WI38 (cell line): Measurements from ENCODE around the gene RASD1.
"Not testable (repeated sequence)": the region's sequence is repeated elsewhere in the genome, so short reads cannot be mapped to it uniquely, and the experiment has no call there.

ENCODE experiments used
- H3K4me3 ChIP-seq: 2 replicates; pipeline ENCODE4 v1.5.1; 2011; ENCODE audit warnings: low read depth, mild to moderate bottlenecking, control low read depth, low read length
- TF ChIP-seq, protein P1 (sequence below): IDR thresholded peaks from 2 replicates; pipeline ENCODE4 v1.5.1; 2012; ENCODE audit warnings: low read depth, mild to moderate bottlenecking, control low read depth, low read length

Gene RASD1

DNA sequence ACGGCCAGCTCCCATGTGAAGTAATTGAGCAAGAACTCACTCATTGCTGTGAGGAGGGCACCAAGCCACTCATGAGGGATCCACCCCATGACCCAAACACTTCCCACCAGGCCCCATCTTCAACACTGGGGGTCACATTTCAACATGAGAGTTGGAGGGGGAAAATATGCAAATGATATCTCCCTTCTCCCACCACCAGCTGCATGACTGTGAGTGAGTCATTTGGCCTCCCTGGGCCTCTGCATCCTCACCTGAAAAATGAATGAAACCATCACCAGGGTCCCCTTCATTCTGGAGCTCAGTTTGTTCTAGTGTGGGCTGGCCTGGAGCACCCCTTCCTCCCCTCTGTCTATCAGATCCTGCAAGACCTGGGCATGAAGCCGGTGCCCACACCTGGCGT is 26.2 kb downstream of the RASD1 start:
- TF ChIP-seq, protein P1, sequence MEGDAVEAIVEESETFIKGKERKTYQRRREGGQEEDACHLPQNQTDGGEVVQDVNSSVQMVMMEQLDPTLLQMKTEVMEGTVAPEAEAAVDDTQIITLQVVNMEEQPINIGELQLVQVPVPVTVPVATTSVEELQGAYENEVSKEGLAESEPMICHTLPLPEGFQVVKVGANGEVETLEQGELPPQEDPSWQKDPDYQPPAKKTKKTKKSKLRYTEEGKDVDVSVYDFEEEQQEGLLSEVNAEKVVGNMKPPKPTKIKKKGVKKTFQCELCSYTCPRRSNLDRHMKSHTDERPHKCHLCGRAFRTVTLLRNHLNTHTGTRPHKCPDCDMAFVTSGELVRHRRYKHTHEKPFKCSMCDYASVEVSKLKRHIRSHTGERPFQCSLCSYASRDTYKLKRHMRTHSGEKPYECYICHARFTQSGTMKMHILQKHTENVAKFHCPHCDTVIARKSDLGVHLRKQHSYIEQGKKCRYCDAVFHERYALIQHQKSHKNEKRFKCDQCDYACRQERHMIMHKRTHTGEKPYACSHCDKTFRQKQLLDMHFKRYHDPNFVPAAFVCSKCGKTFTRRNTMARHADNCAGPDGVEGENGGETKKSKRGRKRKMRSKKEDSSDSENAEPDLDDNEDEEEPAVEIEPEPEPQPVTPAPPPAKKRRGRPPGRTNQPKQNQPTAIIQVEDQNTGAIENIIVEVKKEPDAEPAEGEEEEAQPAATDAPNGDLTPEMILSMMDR = no peak
- no peak overlapping the region for H3K4me3 ChIP-seq

DNA sequence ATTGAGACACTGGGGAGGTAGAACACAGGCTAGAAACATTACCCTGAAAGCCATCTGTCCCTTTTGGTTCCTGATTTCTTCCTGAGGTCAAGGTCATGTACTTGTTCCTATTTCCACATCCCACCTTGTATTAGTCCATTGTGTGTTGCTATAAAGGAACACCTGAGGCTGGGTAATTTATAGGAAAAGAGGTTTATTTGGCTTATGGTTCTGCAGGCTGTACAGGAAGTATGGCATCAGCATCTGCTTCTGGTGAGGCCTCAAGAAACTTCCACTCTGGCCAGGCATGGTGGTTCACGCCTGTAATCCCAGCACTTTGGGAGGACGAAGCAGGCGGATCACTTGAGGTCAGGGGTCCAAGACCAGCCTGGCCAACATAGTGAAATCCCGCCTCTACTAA is 26.8 kb downstream of the RASD1 start:
- TF ChIP-seq, protein P1 = no peak

DNA sequence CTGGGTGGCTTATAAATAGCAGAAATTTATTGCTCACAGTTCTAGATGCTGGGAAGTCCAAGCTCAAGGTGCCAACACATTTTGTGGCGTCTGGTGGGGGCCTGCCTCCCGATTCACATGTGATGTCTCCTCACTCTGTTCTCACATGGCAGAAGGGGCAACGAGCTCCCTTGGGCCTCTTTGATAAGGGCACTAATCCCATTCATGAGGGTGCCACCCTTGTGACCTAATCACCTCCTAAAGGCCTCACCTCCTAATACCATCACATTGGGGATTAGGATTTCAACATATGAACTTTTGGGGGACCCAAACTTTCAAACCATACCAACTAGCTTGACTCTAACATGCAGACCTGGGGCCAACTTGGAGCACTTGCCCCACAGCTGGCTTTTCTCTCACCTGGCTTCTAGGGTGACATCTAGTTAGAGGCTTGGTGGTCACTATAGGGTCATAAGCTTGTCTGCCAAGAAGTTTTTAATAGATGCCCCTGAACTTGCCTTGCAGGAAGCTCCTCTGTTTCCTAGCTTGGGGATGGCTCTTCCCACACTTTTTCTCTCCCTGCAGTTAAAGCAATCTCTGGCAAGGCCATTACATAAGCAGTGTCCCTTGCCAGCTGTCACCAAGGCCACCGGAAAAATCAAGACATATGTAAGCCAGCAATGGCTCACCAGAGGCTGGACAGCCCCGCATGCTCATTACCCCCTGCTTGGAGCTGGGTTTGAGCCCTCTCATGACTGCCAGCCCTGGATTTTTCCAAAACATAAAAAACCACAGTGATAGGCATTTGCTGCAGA is 27.8 kb downstream of the RASD1 start:
- no peak overlapping the region for H3K4me3 ChIP-seq
- TF ChIP-seq, protein P1 = no peak

More for the DNA sequence above, 26.8 kb downstream of the RASD1 start:
- no peak overlapping the region for H3K4me3 ChIP-seq

DNA sequence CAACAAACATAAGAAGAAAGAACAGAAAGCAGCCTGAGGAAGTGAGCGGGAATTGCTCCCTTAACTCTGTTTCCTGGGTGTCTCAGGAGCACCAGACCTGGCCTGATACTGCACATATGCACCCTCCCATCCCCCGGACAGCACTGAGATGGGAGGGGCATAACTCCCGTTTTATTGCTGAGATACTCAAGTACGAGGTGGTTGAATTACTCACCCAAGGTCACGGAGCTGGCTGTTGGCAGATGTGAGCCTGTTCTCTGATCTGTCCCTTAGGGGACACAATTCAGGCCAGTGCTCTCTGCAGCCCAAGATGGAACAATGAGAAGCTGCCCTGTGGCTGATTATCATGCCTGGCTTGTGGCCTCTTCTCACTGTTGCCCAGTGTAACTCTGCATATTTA is 28.5 kb downstream of the RASD1 start:
- H3K4me3 ChIP-seq = no peak overlapping the region
- TF ChIP-seq, protein P1 = no peak

DNA sequence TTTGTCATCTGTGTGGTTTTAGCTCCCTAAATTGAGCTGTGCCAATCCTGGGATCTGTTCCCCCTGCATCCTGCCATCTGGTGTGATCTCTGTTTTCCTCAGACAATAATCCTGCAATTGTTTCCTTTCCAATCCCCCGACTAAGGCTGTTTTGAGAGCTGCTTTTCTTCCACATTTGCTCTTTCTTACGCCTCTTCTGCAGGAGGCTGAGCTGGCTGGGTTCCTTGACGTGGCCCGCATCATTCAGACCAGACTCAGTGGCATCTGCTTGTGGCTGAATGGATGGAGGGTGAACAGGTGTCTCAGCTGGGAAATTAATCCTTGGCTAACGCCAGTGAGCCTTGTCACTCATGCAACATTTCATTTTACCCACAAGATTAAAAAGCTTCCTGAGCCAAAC is 29.2 kb downstream of the RASD1 start:
- H3K4me3 ChIP-seq = no peak overlapping the region
- TF ChIP-seq, protein P1 = no peak

DNA sequence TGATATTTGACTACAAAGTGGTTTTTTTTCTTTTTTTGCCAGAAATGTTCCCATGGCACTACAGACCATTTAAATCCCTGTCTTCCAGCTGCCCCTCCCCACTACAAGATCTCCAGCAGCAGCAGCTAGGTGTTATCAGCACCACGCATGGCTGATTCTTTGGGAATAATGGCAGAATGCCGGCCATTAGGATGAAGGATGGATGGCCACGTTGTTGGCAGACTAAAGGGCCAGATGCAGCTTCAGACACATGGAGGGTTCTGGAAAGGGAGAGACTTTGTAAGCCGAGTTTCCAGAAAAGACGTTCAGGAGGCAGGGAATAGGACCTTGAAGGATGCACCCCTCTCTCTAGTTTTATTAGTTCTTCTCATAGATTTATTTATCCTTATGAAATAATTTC is 29.7 kb downstream of the RASD1 start:
- TF ChIP-seq, protein P1 = no peak
- H3K4me3 ChIP-seq = no peak overlapping the region

DNA sequence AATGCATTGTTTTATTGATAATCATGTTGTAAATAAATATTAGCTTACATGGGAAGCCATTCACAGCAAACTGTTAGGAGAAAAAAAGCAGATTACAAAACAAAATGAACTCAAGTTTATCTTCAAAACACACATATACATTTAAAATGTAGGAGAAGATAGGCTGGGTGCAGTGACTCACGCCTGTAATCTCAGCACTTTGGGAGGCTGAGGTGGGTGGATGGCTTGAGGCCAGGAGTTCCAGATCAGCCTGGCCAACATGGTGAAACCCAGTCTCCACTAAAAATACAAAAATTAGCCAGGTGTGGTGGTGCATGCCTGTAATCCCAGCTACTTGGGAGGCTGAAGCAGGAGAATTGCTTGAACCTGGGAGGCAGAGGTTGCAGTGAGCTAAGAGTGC is 30.3 kb downstream of the RASD1 start:
- H3K4me3 ChIP-seq = not testable (repeated sequence)

DNA sequence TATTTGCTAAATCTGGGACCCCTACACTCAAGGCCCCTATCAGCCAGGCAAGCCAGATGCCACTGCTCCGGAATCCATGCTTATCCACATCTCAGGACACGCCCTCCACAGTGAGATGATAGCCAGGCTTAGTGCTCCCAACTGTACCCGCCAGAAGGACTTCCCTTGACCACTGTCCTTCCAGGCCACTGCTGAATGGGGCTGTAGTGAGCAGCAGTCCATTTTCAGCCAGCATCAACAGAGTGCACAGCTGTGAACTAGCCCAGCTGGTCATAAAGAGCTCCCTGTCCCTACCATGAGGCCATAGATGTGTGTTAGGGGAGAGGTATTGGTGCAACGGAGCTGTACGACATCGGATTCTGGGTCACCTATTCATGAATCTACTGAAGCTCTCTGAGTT is 32.4 kb downstream of the RASD1 start:
- H3K4me3 ChIP-seq = no peak overlapping the region
- TF ChIP-seq, protein P1 = no peak
